H1 (cell line): Measurements from ENCODE around the gene VPS26A. TPM values are rescaled to one million over a fixed set of nuclear protein-coding genes. Genes with fewer than 3 reads are reported as not detected.

Experiments
- CTCF ChIA-PET: fragments of 300-600 bp; sonication (Branson Sonifier 250); formaldehyde crosslinking; loops from one replicate; lab custom pipeline; 2021; ENCODE audit not compliant: partially characterized antibody; lab: Charles Lee
- POLR2A ChIA-PET: fragments of 300-600 bp; sonication (Branson Sonifier 250); formaldehyde crosslinking; loops from one replicate; lab custom pipeline; 2021; ENCODE audit warnings: inconsistent platforms; ENCODE audit not compliant: partially characterized antibody; lab: Charles Lee
- DNase-seq, 2 experiments: peaks; one replicate each; pipeline versions ENCODE4 v3.0.0 to v3.0.0-alpha.2; 2010 to 2022; ENCODE audit warnings: low spot score in 2 of 2, low read depth in 1 of 2, mixed read lengths in 1 of 2
- FAIRE-seq: peaks from 2 replicates; lab custom pipeline; 2011; peaks lifted over from hg19 to GRCh38; lab: Jason Lieb, UNC
- H2AFZ ChIP-seq: 2 replicates; pipeline ENCODE4 v1.8.1; 2012; ENCODE audit warnings: low read length, inconsistent platforms
- H2AK5ac ChIP-seq: 2 replicates; pipeline ENCODE4 v1.6.1; 2013; ENCODE audit warnings: low read depth, low read length
- H2BK120ac ChIP-seq: replicated peaks from 2 replicates; pipeline ENCODE3; 2013; ENCODE audit warnings: low read depth, low read length, inconsistent platforms
- H2BK12ac ChIP-seq: 2 replicates; pipeline ENCODE4 v1.6.1; 2013; ENCODE audit warnings: low read depth, low read length
- H2BK15ac ChIP-seq: 2 replicates; pipeline ENCODE4 v1.6.1; 2013; ENCODE audit warnings: low read length
- H2BK20ac ChIP-seq: 2 replicates; pipeline ENCODE4 v1.6.1; 2013; ENCODE audit warnings: low read length
- H2BK5ac ChIP-seq: 2 replicates; pipeline ENCODE4 v1.6.1; 2013; ENCODE audit warnings: low read depth, low read length
- H3K14ac ChIP-seq: 2 replicates; pipeline ENCODE4 v1.6.1; 2013; ENCODE audit warnings: inconsistent platforms; ENCODE audit not compliant: insufficient read length
- H3K18ac ChIP-seq: 2 replicates; pipeline ENCODE4 v1.6.1; 2013; ENCODE audit warnings: low read length; ENCODE audit errors: extremely low read depth
- H3K23ac ChIP-seq: 2 replicates; pipeline ENCODE4 v1.6.1; 2013; ENCODE audit warnings: inconsistent platforms; ENCODE audit not compliant: insufficient read length
- H3K23me2 ChIP-seq: 2 replicates; pipeline ENCODE4 v1.6.1; 2013; ENCODE audit warnings: low read depth, low read length
- H3K27ac ChIP-seq: 2 replicates; pipeline ENCODE4 v1.6.1; 2011; ENCODE audit warnings: low read depth, low read length, inconsistent platforms
- H3K27me3 ChIP-seq, 4 experiments: replicated peaks in 1 of 4; 1 replicate in 1 of 4; 2 replicates in 3 of 4; pipeline versions ENCODE4 v1.6.1 to v1.8.1; 2011 to 2013; ENCODE audit warnings: low read length in 3 of 4, mild to moderate bottlenecking in 3 of 4, inconsistent platforms in 2 of 4, mixed read lengths in 2 of 4, moderate library complexity in 1 of 4; ENCODE audit not compliant: control insufficient read depth in 3 of 4, insufficient read depth in 3 of 4; ENCODE audit errors: extremely low read depth in 1 of 4
- H3K36me3 ChIP-seq, 4 experiments: 2 replicates each; pipeline versions ENCODE4 v1.6.1 to v1.8.1; 2011 to 2013; ENCODE audit warnings: mild to moderate bottlenecking in 4 of 4, low read length in 3 of 4, moderate library complexity in 2 of 4, control low read depth in 1 of 4, inconsistent platforms in 1 of 4; ENCODE audit not compliant: insufficient read depth in 4 of 4, control insufficient read depth in 2 of 4
- H3K4ac ChIP-seq: replicated peaks from 2 replicates; pipeline ENCODE3; 2013; ENCODE audit warnings: low read length, low read depth, mixed read lengths, inconsistent platforms; ENCODE audit not compliant: insufficient read length
- H3K4me1 ChIP-seq, 4 experiments: replicated peaks in 1 of 4; 1 replicate in 1 of 4; 2 replicates in 3 of 4; pipeline versions ENCODE4 v1.6.1 to v1.8.1; 2011 to 2013; ENCODE audit warnings: low read length in 3 of 4, inconsistent platforms in 2 of 4, mixed read lengths in 1 of 4; ENCODE audit not compliant: insufficient read depth in 4 of 4, control insufficient read depth in 3 of 4
- H3K4me2 ChIP-seq, 2 experiments: 2 replicates each; pipeline versions ENCODE4 v1.6.1 to v1.8.1; 2011 to 2013; ENCODE audit warnings: low read depth in 2 of 2, low read length in 2 of 2, control low read depth in 1 of 2, inconsistent platforms in 1 of 2, mild to moderate bottlenecking in 1 of 2; ENCODE audit not compliant: insufficient read depth in 1 of 2
- H3K4me3 ChIP-seq, 4 experiments: fragments of 200-600, 300-600 bp in 1 of 4; sonication (generic), shearing (Covaris generic), sonication (Bioruptor Twin) in 1 of 4; 2 replicates each; pipeline versions ENCODE4 v1.5.1 to v1.8.1; 2011 to 2016; ENCODE audit warnings: low read length in 4 of 4, low read depth in 3 of 4, control low read depth in 2 of 4, inconsistent platforms in 2 of 4, mild to moderate bottlenecking in 2 of 4, mixed read lengths in 1 of 4, moderate library complexity in 1 of 4; ENCODE audit not compliant: insufficient read depth in 2 of 4; ENCODE audit errors: extremely low read depth in 1 of 4
- H3K56ac ChIP-seq: replicated peaks from 2 replicates; pipeline ENCODE3; 2013; ENCODE audit warnings: low read depth, mild to moderate bottlenecking, mixed read lengths, low read length, inconsistent platforms; ENCODE audit not compliant: insufficient read length
- H3K79me1 ChIP-seq: 2 replicates; pipeline ENCODE4 v1.6.1; 2013; ENCODE audit warnings: low read depth, low read length, control low read depth
- H3K79me2 ChIP-seq, 2 experiments: 2 replicates each; pipeline versions ENCODE4 v1.6.1 to v1.8.1; 2012 to 2013; ENCODE audit warnings: low read length in 2 of 2, mild to moderate bottlenecking in 2 of 2, inconsistent platforms in 1 of 2; ENCODE audit not compliant: insufficient read depth in 2 of 2, control insufficient read depth in 1 of 2
- H3K9ac ChIP-seq, 4 experiments: replicated peaks in 1 of 4; 1 replicate in 1 of 4; 2 replicates in 3 of 4; pipeline versions ENCODE4 v1.6.1 to v1.8.1; 2011 to 2013; ENCODE audit warnings: low read depth in 3 of 4, low read length in 3 of 4, control low read depth in 2 of 4, mild to moderate bottlenecking in 2 of 4, moderate library complexity in 2 of 4, inconsistent platforms in 1 of 4; ENCODE audit errors: extremely low read depth in 1 of 4
- H3K9me3 ChIP-seq, 2 experiments: 2 replicates each; pipeline versions ENCODE4 v1.6.1 to v1.8.1; 2012 to 2013; ENCODE audit warnings: mild to moderate bottlenecking in 2 of 2, moderate library complexity in 2 of 2, control low read depth in 1 of 2, inconsistent platforms in 1 of 2, low read depth in 1 of 2, low read length in 1 of 2, mixed read lengths in 1 of 2; ENCODE audit not compliant: insufficient read depth in 2 of 2
- H4K20me1 ChIP-seq, 2 experiments: replicated peaks in 1 of 2; 2 replicates each; pipeline versions ENCODE3 to v1.8.1; 2011 to 2013; ENCODE audit warnings: inconsistent platforms in 2 of 2, low read length in 2 of 2, mild to moderate bottlenecking in 1 of 2; ENCODE audit not compliant: insufficient read depth in 2 of 2, control insufficient read depth in 1 of 2
- H4K5ac ChIP-seq: 2 replicates; pipeline ENCODE4 v1.6.1; 2013; ENCODE audit warnings: low read length, low read depth, mixed read lengths, inconsistent platforms; ENCODE audit not compliant: insufficient read length
- H4K8ac ChIP-seq: 2 replicates; pipeline ENCODE4 v1.8.0; 2013; ENCODE audit warnings: mild to moderate bottlenecking, moderate library complexity, low read length, inconsistent platforms; ENCODE audit not compliant: insufficient read depth; ENCODE audit errors: extremely low read depth
- H4K91ac ChIP-seq: replicated peaks from 2 replicates; pipeline ENCODE3; 2013; ENCODE audit warnings: low read length, mixed read lengths, inconsistent platforms; ENCODE audit not compliant: insufficient read length
- CREB1 ChIP-seq: IDR thresholded peaks from 2 replicates; pipeline ENCODE4 v1.6.1; 2012; ENCODE audit warnings: inconsistent platforms
- KDM1A ChIP-seq: fragments of 200-600, 300-600 bp; sonication (generic); IDR thresholded peaks from 2 replicates; pipeline ENCODE4 v1.7.1; 2016; ENCODE audit warnings: mild to moderate bottlenecking, low read length, borderline replicate concordance
- POLR2A ChIP-seq, 2 experiments: IDR thresholded peaks; 1 replicate in 1 of 2; 2 replicates in 1 of 2; pipeline ENCODE4 v1.6.1; 2011; ENCODE audit warnings: low read depth in 2 of 2, low read length in 2 of 2, mild to moderate bottlenecking in 2 of 2; ENCODE audit errors: control extremely low read depth in 1 of 2
- POLR2AphosphoS5 ChIP-seq: IDR thresholded peaks from 2 replicates; pipeline ENCODE4 v1.6.1; 2011; ENCODE audit warnings: low read depth, low read length
- SAP30 ChIP-seq: fragments of 300-600 bp; sonication (generic); IDR thresholded peaks from 2 replicates; pipeline ENCODE4 v1.7.1; 2012; ENCODE audit warnings: low read length, moderate library complexity, mild to moderate bottlenecking, inconsistent platforms; ENCODE audit not compliant: insufficient read depth, insufficient replicate concordance
- SIN3A ChIP-seq, 2 experiments: IDR thresholded peaks in 1 of 2; conservative IDR thresholded peaks in 1 of 2; 2 replicates each; pipeline ENCODE4 v1.6.1; 2011 to 2012; ENCODE audit warnings: low read length in 2 of 2, improper control_type of control experiment in 1 of 2, low read depth in 1 of 2, mild to moderate bottlenecking in 1 of 2
- TAF1 ChIP-seq: IDR thresholded peaks from 2 replicates; pipeline ENCODE4 v1.6.1; 2011; ENCODE audit warnings: mild to moderate bottlenecking, low read depth, low read length
- WGBS, 2 experiments: shearing (Covaris generic) in 1 of 2; methylation state at CpG; one replicate each; pipeline versions ENCODE4 v1.1.6 to v1.1.7; 2013 to 2015; ENCODE audit warnings: low lambda C conversion rate in 2 of 2, mixed read lengths in 2 of 2, inconsistent platforms in 1 of 2, low coverage in 1 of 2, missing lambda C conversion rate in 1 of 2; ENCODE audit not compliant: insufficient replicate concordance in 2 of 2, insufficient coverage in 1 of 2, insufficient read length in 1 of 2; ENCODE audit errors: extremely low coverage in 1 of 2, missing lambda C conversion rate in 1 of 2; 5-methylcytosine and 5-hydroxymethylcytosine counted together
- polyA plus RNA-seq, 7 experiments: library from polyadenylated mRNA; depleted of rRNA in 3 of 7; stranded (reverse) in 5 of 7; unstranded in 2 of 7; fragments of >200 nt in 5 of 7; fragments of 200-250 nt in 2 of 7; gene quantifications; 1 replicate in 5 of 7; 2 replicates in 1 of 7; 4 replicates in 1 of 7; pipeline versions ENCODE4 v1.2.1 to v1.2.3, GENCODE V29; 2011 to 2013; ENCODE audit warnings: missing spikeins in 2 of 7, mixed read lengths in 2 of 7
- total RNA-seq: library from RNA; stranded (reverse); fragmentation: NEBNext Ultra II Directional; extraction: Animal tissue kit (Norgen Biotek cat#: 25700); gene quantifications from 2 replicates; pipeline ENCODE4 v1.2.1, GENCODE V29; 2021

The VPS26A gene
- total and polyA plus RNA-seq, 2 of the 8 experiments (the other 6 are each of a cell fraction or from before 2014, with no cell fraction given): 10.7 to 44.8 TPM

- Histone ChIP-seq H3K4me3 (peak overlapping the region; percentile 42 to 93 (median 82)), H2BK12ac (peak overlapping the region; percentile 32; the same call in 1 of the 2 replicates), H4K91ac (peak overlapping the region; percentile 80), H3K14ac (no peak overlapping the region), H2AK5ac (no peak overlapping the region), H4K5ac (peak overlapping the region; percentile 89), H3K18ac (peak overlapping the region; percentile 99), H3K27ac (peak overlapping the region; percentile 93), H2BK120ac (no peak overlapping the region), H2BK5ac (peak overlapping the region; percentile 87), H3K4ac (peak overlapping the region; percentile 39), H3K23ac (no peak overlapping the region), H2BK15ac (no peak overlapping the region), H4K20me1 (no peaks in the 10 kb centered on the region), H3K36me3 (no peaks in the 10 kb centered on the region), H3K23me2 (no peaks in the 10 kb centered on the region), H4K8ac (peak overlapping the region; percentile 96; the same call in 1 of the 2 replicates), H2AFZ (peak overlapping the region; percentile 73; the same call in 1 of the 2 replicates), H3K9ac (peak overlapping the region; percentile 62 to 97 (median 91)), H3K27me3 (no peaks in the 10 kb centered on the region), H3K79me2 (peaks cover 0 to 35% of the 10 kb centered on the region in 2 experiments; a peak in 2 of 4 replicates), H3K79me1 (no peaks in the 10 kb centered on the region), H3K4me2 (peak overlapping the region; percentile 42 to 69), H2BK20ac (no peak overlapping the region), H3K4me1 (no peaks in the 10 kb centered on the region), H3K9me3 (no peaks in the 10 kb centered on the region), H3K56ac (peak overlapping the region; percentile 74)
- DNase-seq (no peak), FAIRE-seq (peak; percentile 32)
- ChIA-PET POLR2A (interaction anchor here (1.0 to 2.1 kb wide), 2 partner anchors 18 to 23 kb away, joined by 3 to 5 read pairs; no protein-coding TSS in a partner anchor), CTCF (interaction anchor here (0.9 to 1.8 kb wide), 2 partner anchors 29 to 44 kb away, joined by 3 to 4 read pairs; no protein-coding TSS in a partner anchor)
- whole genome bisulfite sequencing, 2 experiments: 2% methylated on average over 16 of the region's 16 CpGs; no CpG with 5 or more reads in 1 of the 2 experiments
- TF ChIP-seq POLR2A (IDR thresholded peaks at IDR 0.05; ENCODE audit: control extremely low read depth in 1 of 2, low read depth in 2 of 2, low read length in 2 of 2) (peak in 1 of 2 experiments; percentile 20; a peak in 2 of 3 replicates), SAP30 (no peak), CREB1 (no peak), POLR2AphosphoS5 (peak; percentile 56), TAF1 (peak; percentile 73), SIN3A (conservative IDR thresholded peaks at IDR 0.05 in 1 of 2, IDR thresholded peaks at IDR 0.05 in 1 of 2; ENCODE audit: low read depth in 1 of 2, low read length in 2 of 2) (0 out of 4 replicates have a peak, but pooled peaks of 1 of the 2 experiments have one; percentile 3), KDM1A (no peak)
These were observed 652 bp upstream of the VPS26A start for GRCh38 chr10:69123306-69123746.
